Parathyroid adenoma (tissue), 2 donors: ENCODE results near the gene PPP1R16B.

Source experiments
- H2AFZ ChIP-seq: fragments of 300-600 bp; sonication (generic); one replicate; pipeline ENCODE4 v1.7.0; 2017; ENCODE audit warnings: antibody characterized with exemption, mild to moderate bottlenecking
- H3K27ac ChIP-seq: fragments of 300-600 bp; sonication (generic); one replicate; pipeline ENCODE4 v1.7.0; 2017
- H3K27me3 ChIP-seq: fragments of 300-600 bp; sonication (generic); one replicate; pipeline ENCODE4 v1.7.0; 2017; ENCODE audit warnings: low read length; ENCODE audit not compliant: control insufficient read depth, insufficient read depth
- H3K36me3 ChIP-seq: fragments of 300-600 bp; sonication (generic); one replicate; pipeline ENCODE4 v1.7.0; 2017; ENCODE audit warnings: low read length; ENCODE audit not compliant: control insufficient read depth, insufficient read depth
- H3K4me1 ChIP-seq: fragments of 300-600 bp; sonication (generic); one replicate; pipeline ENCODE4 v1.7.0; 2017; ENCODE audit warnings: control low read depth
- H3K4me2 ChIP-seq: fragments of 300-600 bp; sonication (generic); one replicate; pipeline ENCODE4 v1.7.0; 2017; ENCODE audit warnings: low read length
- H3K4me3 ChIP-seq: fragments of 300-600 bp; sonication (generic); one replicate; pipeline ENCODE4 v1.7.0; 2017; ENCODE audit warnings: low read depth, low read length
- H3K79me2 ChIP-seq: fragments of 300-600 bp; sonication (generic); one replicate; pipeline ENCODE4 v1.7.0; 2017; ENCODE audit warnings: control low read depth
- H3K9ac ChIP-seq: fragments of 300-600 bp; sonication (generic); one replicate; pipeline ENCODE4 v1.7.0; 2017; ENCODE audit warnings: mild to moderate bottlenecking
- H3K9me3 ChIP-seq: fragments of 300-600 bp; sonication (generic); one replicate; pipeline ENCODE4 v1.7.0; 2017; ENCODE audit warnings: low read length; ENCODE audit not compliant: control insufficient read depth
- TF ChIP-seq, protein P1 (sequence below): fragments of 300-600 bp; sonication (generic); IDR thresholded peaks from one replicate; pipeline ENCODE4 v1.7.0; 2017; ENCODE audit warnings: antibody characterized with exemption, mild to moderate bottlenecking
- donor health status: primary hyperparathyroidism.

PPP1R16B gene

DNA sequence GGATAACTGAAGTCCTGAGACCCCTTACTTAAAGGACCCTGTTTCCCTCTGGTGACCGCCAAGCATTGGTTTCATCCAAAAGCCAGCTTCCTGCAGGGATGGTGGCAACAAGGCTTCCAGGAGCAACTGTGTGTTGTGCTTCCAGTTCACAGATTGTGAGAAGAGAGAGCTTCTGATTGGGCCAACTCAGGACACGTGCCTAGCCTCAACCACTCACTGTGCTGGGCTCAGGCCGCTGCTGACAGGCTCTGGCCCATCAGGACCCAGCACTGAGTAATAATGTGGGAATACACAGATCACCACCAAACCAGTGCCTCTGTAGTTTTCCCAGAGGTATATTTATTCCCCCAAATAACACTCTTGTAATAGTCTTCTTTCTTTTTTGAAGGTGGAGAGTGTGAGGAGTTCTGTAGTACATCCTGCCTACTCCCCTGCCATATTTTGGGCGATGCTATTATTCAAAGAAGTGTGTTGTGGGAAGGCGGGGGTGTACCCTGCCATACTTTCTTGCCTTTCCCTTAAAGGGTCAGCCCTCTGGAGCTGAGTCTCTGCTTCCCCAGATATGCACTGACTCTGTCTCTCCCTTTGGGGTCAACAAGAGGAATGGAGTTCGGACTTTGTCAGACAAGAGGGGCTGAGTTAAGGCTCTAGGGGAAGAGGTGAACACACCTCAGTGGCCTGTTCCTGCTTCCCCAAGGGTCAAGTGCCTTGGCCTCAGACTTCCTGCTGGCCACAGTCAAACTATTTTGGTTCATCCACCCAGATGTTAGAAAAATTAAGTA lies 23.2 kb downstream of the PPP1R16B start:
- no peak overlapping the region for H3K4me2 ChIP-seq
- H3K27ac ChIP-seq: no peak overlapping the region
- H3K79me2 ChIP-seq: no peaks in the 10 kb centered on the region
- no peaks in the 10 kb centered on the region for H3K9me3 ChIP-seq
- H3K27me3 ChIP-seq: no peaks in the 10 kb centered on the region
- H3K4me3 ChIP-seq: no peak overlapping the region
- no peaks in the 10 kb centered on the region for H3K36me3 ChIP-seq
- peaks cover 14% of the 10 kb centered on the region for H3K4me1 ChIP-seq
- H2AFZ ChIP-seq: no peak overlapping the region
- no peak overlapping the region for H3K9ac ChIP-seq
- TF ChIP-seq, protein P1, sequence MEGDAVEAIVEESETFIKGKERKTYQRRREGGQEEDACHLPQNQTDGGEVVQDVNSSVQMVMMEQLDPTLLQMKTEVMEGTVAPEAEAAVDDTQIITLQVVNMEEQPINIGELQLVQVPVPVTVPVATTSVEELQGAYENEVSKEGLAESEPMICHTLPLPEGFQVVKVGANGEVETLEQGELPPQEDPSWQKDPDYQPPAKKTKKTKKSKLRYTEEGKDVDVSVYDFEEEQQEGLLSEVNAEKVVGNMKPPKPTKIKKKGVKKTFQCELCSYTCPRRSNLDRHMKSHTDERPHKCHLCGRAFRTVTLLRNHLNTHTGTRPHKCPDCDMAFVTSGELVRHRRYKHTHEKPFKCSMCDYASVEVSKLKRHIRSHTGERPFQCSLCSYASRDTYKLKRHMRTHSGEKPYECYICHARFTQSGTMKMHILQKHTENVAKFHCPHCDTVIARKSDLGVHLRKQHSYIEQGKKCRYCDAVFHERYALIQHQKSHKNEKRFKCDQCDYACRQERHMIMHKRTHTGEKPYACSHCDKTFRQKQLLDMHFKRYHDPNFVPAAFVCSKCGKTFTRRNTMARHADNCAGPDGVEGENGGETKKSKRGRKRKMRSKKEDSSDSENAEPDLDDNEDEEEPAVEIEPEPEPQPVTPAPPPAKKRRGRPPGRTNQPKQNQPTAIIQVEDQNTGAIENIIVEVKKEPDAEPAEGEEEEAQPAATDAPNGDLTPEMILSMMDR: no peak

DNA sequence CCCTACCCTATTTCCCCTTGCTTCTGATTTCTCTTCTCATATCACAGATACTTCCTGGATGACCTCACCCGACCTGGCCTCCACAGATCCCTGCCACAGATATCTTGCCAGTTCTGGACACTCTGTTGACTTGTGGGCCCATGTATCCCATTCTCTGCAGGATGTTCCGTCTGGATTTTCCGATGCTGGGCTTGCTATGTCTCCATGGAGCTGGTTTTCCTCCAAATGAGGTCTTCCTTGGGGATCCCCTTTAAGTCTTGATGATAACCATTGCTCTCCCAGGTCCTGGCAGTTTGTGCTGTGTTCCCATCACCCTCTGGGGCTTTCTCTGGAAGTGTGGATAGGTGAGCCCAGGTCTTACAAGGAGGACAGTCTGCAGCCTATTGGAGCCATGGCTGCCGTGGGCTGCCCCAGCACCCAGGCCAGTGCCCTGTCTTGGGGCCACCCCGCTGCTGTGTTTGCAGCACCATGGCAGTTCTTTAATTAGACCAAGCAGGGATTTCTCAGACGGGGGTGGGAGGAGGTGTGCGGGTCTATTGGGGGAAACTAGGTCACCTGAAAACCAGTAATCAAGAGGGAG lies 23.9 kb downstream of the PPP1R16B start:
- H3K36me3 ChIP-seq: no peaks in the 10 kb centered on the region
- H3K79me2 ChIP-seq: no peaks in the 10 kb centered on the region
- H3K4me2 ChIP-seq: no peak overlapping the region
- no peak overlapping the region for H2AFZ ChIP-seq
- H3K9me3 ChIP-seq: no peaks in the 10 kb centered on the region
- H3K9ac ChIP-seq: no peak overlapping the region
- TF ChIP-seq, protein P1: no peak
- peaks cover 14% of the 10 kb centered on the region for H3K4me1 ChIP-seq
- H3K27me3 ChIP-seq: no peaks in the 10 kb centered on the region
- H3K27ac ChIP-seq: no peak overlapping the region
- H3K4me3 ChIP-seq: no peak overlapping the region

DNA sequence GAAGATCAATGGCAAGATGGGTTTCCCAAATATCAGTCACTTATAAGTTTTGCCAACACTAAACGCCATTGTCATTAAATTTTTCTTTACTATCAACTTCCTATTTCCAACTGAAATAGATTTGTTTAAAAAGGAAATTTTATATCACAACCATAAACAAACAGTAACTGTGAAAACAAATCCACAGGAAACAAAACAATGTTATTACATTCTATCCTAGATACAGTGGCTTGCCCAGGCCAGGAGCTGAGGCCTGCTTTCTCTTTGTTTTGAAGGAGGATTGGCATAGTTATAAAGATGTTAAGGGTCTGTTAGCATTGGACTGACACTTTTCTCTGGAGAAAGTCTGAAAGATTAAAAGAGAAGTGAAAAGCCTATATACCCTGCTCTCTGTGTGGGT lies 24.9 kb downstream of the PPP1R16B start:
- H3K4me1 ChIP-seq: peaks cover 12% of the 10 kb centered on the region
- no peak overlapping the region for H3K9ac ChIP-seq
- no peak overlapping the region for H3K4me2 ChIP-seq
- no peak overlapping the region for H3K4me3 ChIP-seq
- H3K27ac ChIP-seq: no peak overlapping the region
- TF ChIP-seq, protein P1: no peak
- H3K27me3 ChIP-seq: no peaks in the 10 kb centered on the region
- no peaks in the 10 kb centered on the region for H3K79me2 ChIP-seq
- H3K9me3 ChIP-seq: no peaks in the 10 kb centered on the region
- no peaks in the 10 kb centered on the region for H3K36me3 ChIP-seq
- H2AFZ ChIP-seq: no peak overlapping the region

DNA sequence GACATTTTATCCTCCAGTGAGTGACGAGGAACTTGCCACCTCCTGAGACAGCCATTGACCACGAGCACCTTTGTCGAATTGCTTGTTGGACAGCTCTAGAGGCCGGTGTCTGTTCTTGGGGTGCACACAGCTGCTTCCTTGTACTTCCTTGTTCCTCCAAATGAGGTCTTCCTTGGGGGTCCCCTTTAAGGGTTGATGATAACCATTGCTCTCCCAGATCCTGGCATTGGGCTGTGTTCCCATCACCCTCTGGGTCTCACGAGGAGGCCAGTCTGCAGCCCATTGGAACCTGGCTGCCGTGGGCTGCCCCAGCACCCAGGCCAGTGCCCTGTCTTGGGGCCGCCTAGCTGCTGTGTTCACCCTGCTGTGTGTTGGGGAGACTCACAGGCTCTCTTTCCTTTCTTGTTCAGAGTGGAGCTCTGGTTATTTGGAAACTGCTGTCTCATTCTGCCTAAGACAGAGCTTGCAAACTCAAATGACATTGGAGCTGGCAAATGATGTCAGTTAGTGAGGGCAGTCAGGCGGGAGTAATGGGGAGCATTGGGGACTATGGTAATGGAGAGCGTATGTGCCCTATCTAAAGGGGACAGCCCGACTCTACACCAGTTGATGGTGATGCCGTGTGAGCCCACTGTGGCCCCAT lies 25.7 kb downstream of the PPP1R16B start:
- no peaks in the 10 kb centered on the region for H3K79me2 ChIP-seq
- H3K9me3 ChIP-seq: no peaks in the 10 kb centered on the region
- H3K4me2 ChIP-seq: no peak overlapping the region
- H3K4me3 ChIP-seq: no peak overlapping the region
- H3K27me3 ChIP-seq: no peaks in the 10 kb centered on the region
- TF ChIP-seq, protein P1: no peak
- no peak overlapping the region for H3K27ac ChIP-seq
- H3K4me1 ChIP-seq: peaks cover 4% of the 10 kb centered on the region
- no peak overlapping the region for H2AFZ ChIP-seq
- no peaks in the 10 kb centered on the region for H3K36me3 ChIP-seq
- no peak overlapping the region for H3K9ac ChIP-seq
